ENCODE data around the gene TBC1D10B. TPM values are rescaled to one million over a fixed set of nuclear protein-coding genes. Genes with fewer than 3 reads are reported as not detected.

TBC1D10B gene
- total RNA-seq, 2 donors from 2014 or later = 46.2 to 46.4 TPM

Other genes starting within 250 kb of the TBC1D10B start
- 100 to 1,000 TPM; 354 to 370 TPM for gene MAPK3, start 247.3 kb downstream of the TBC1D10B start, total RNA-seq
- 10 to 100 TPM in 1 of 2 donors, 1 to 10 TPM in 1; 7.6 to 24.5 TPM for gene CORO1A, start 186.9 kb downstream of the TBC1D10B start, total RNA-seq
- 100 to 1,000 TPM; 156 to 192 TPM for gene BOLA2B, start 176.8 kb downstream of the TBC1D10B start, total RNA-seq
- gene SLX1A, start 176.6 kb downstream of the TBC1D10B start, total RNA-seq = 10 to 100 TPM; 84.5 to 86.9 TPM
- 10 to 100 TPM; 72.3 to 92.6 TPM for gene SULT1A3, start 171.2 kb downstream of the TBC1D10B start, total RNA-seq
- 10 to 100 TPM in 1 of 2 donors, 1 to 10 TPM in 1; 9.7 to 21.1 TPM for gene NPIPB13, start 122.0 kb downstream of the TBC1D10B start, total RNA-seq
- 10 to 100 TPM; 57.3 to 65.2 TPM for gene CD2BP2, start 15.2 kb downstream of the TBC1D10B start, total RNA-seq
- not detected for gene MYL11, start 4.3 kb upstream of the TBC1D10B start, total RNA-seq
- 1 to 10 TPM; 3.6 to 5.7 TPM for gene SEPTIN1, start 12.1 kb upstream of the TBC1D10B start, total RNA-seq
- gene ZNF48, start 24.9 kb upstream of the TBC1D10B start, total RNA-seq = 1 to 10 TPM; 5.6 to 8.4 TPM
- 1 to 10 TPM; 3.2 to 4.4 TPM for gene ZNF771, start 37.1 kb upstream of the TBC1D10B start, total RNA-seq
- gene DCTPP1, start 59.5 kb upstream of the TBC1D10B start, total RNA-seq = 100 to 1,000 TPM in 1 of 2 donors, 10 to 100 TPM in 1; 76.7 to 102 TPM
- 100 to 1,000 TPM; 157 to 183 TPM for gene SEPHS2, start 75.4 kb upstream of the TBC1D10B start, total RNA-seq
- 1 to 10 TPM; 6.7 to 7.3 TPM for gene ITGAL, start 102.2 kb upstream of the TBC1D10B start, total RNA-seq
- 10 to 100 TPM; 58.7 to 62.4 TPM for gene ZNF768, start 156.1 kb upstream of the TBC1D10B start, total RNA-seq
- gene ZNF747, start 164.4 kb upstream of the TBC1D10B start, total RNA-seq = 10 to 100 TPM in 1 of 2 donors, 1 to 10 TPM in 1; 9.8 to 11.7 TPM
- 10 to 100 TPM; 10.6 to 20.7 TPM for gene ZNF764, start 187.9 kb upstream of the TBC1D10B start, total RNA-seq
- 10 to 100 TPM; 16.6 to 24.4 TPM for gene ZNF688, start 201.2 kb upstream of the TBC1D10B start, total RNA-seq
- gene ZNF785, start 215.2 kb upstream of the TBC1D10B start, total RNA-seq = 10 to 100 TPM; 14.9 to 17.8 TPM
- 1 to 10 TPM; 6.8 to 6.9 TPM for gene ZNF689, start 239.9 kb upstream of the TBC1D10B start, total RNA-seq